Kidney (tissue), 2 donors: ENCODE results near the gene DNAH5. TPM values are rescaled to one million over a fixed set of nuclear protein-coding genes. Genes with fewer than 3 reads are reported as not detected.

Experiments
- polyA plus RNA-seq: library from polyadenylated mRNA; stranded (reverse); fragments of 350-450 nt; fragmentation: Illumina TruSeq; extraction: RNeasy Lipid Tissue Mini Kit (QIAGEN cat#74804); gene quantifications from one replicate; pipeline ENCODE4 v1.2.3, GENCODE V29; 2014; ENCODE audit warnings: low read depth, low replicate concordance; ENCODE audit not compliant: insufficient read depth
- total RNA-seq: library from RNA; stranded (reverse); fragmentation: NEBNext Ultra II Directional; extraction: Animal tissue kit (Norgen Biotek cat#: 25700); gene quantifications from one replicate; pipeline ENCODE4 v1.2.1, GENCODE V29; 2021
- donor health status: DM: yes; HTN: yes; CAD: no.

DNAH5 gene
- total and polyA plus RNA-seq, 2 donors from 2014 or later = 0.49 to 16.4 TPM

Other genes starting within 250 kb of the DNAH5 start
- gene TRIO, start 198.7 kb upstream of the DNAH5 start, total RNA-seq = 149 TPM
- 9.5 TPM for gene TRIO, start 198.7 kb upstream of the DNAH5 start, polyA plus RNA-seq